K562 (cell line): Measurements from ENCODE around the gene SLC38A11. TPM values are rescaled to one million over a fixed set of nuclear protein-coding genes. Genes with fewer than 3 reads are reported as not detected.

Experiments used
- ATAC-seq: fragments of 200-7000 bp; cut with Tn5 transposase; 3 replicates; pipeline ENCODE4 v1.9.1; 2020; ENCODE audit warnings: moderate library complexity
- BruUV-seq: library from RNA; stranded (reverse); fragments of 400-500 nt; replicated peaks from 2 replicates; lab custom pipeline; 2021; lab: Mats Ljungman, UMichigan
- CTCF ChIA-PET: fragments of 300-600 bp; formaldehyde crosslinking; extraction: SDS; loops from one replicate; lab custom pipeline; 2021; ENCODE audit warnings: low intra/inter-chr PET ratio; lab: Yijun Ruan, JAX
- POLR2A ChIA-PET: fragments of 300-600, 350-650 bp; sonication (Branson Sonifier 250); formaldehyde crosslinking; extraction: SDS; loops from one replicate; lab custom pipeline; 2021; ENCODE audit warnings: antibody characterized with exemption, inconsistent platforms; lab: Yijun Ruan, JAX
- DNase-seq, 4 experiments: peaks; one replicate each; pipeline versions ENCODE4 v3.0.0 to v3.0.0-alpha.2; 2011 to 2018; ENCODE audit warnings: low spot score in 3 of 4, mixed read lengths in 3 of 4; ENCODE audit errors: extremely low read depth in 1 of 4
- FAIRE-seq: peaks from 2 replicates; lab custom pipeline; 2011; peaks lifted over from hg19 to GRCh38; lab: Jason Lieb, UNC
- H2AFZ ChIP-seq: 2 replicates; pipeline ENCODE4 v1.6.0; 2011; ENCODE audit warnings: low read depth, low read length, control low read depth, inconsistent platforms
- H3K27ac ChIP-seq: fragments of 200-600 bp; 3 replicates; pipeline ENCODE4 v1.8.0; 2011; ENCODE audit warnings: low read depth, mild to moderate bottlenecking, control low read depth, inconsistent platforms, low read length, moderate library complexity, mixed read lengths; ENCODE audit errors: extremely low read depth
- H3K27me3 ChIP-seq, 2 experiments: fragments of 300-600 bp in 1 of 2; 2 replicates in 1 of 2; 3 replicates in 1 of 2; pipeline versions ENCODE4 v1.6.0 to v1.8.0; 2011; ENCODE audit warnings: inconsistent platforms in 2 of 2, low read length in 2 of 2, mild to moderate bottlenecking in 1 of 2, mixed read lengths in 1 of 2, moderate library complexity in 1 of 2; ENCODE audit not compliant: control insufficient read depth in 2 of 2, insufficient read depth in 2 of 2
- H3K36me3 ChIP-seq: fragments of 300-600 bp; 3 replicates; pipeline ENCODE4 v1.8.0; 2011; ENCODE audit warnings: mild to moderate bottlenecking, low read length, inconsistent platforms; ENCODE audit not compliant: control insufficient read depth, insufficient read depth
- H3K4me1 ChIP-seq, 2 experiments: fragments of 200-600 bp in 1 of 2; replicated peaks in 1 of 2; 2 replicates in 1 of 2; 3 replicates in 1 of 2; pipeline versions ENCODE4 v1.5.1 to v1.8.0; 2011; ENCODE audit warnings: inconsistent platforms in 2 of 2, low read length in 2 of 2, mild to moderate bottlenecking in 1 of 2, mixed read lengths in 1 of 2, moderate library complexity in 1 of 2; ENCODE audit not compliant: control insufficient read depth in 2 of 2, insufficient read depth in 2 of 2
- H3K4me2 ChIP-seq: 2 replicates; pipeline ENCODE4 v1.6.1; 2011; ENCODE audit warnings: low read length, control low read depth, inconsistent platforms, mixed read lengths; ENCODE audit not compliant: insufficient read depth
- H3K4me3 ChIP-seq: fragments of 200-600 bp; sonication (generic), shearing (Covaris generic); 2 replicates; pipeline ENCODE4 v1.5.1; 2016; ENCODE audit warnings: control low read depth, inconsistent platforms
- H3K79me2 ChIP-seq: fragments of 200-600 bp; 3 replicates; pipeline ENCODE4 v1.8.0; 2011; ENCODE audit warnings: low read length, inconsistent platforms; ENCODE audit not compliant: control insufficient read depth, insufficient read depth
- H3K9ac ChIP-seq, 2 experiments: 2 replicates each; pipeline versions ENCODE4 v1.6.0 to v1.6.1; 2011; ENCODE audit warnings: low read depth in 2 of 2, low read length in 2 of 2, control low read depth in 1 of 2, inconsistent platforms in 1 of 2, mild to moderate bottlenecking in 1 of 2, mixed read lengths in 1 of 2; ENCODE audit not compliant: insufficient read depth in 1 of 2
- H3K9me1 ChIP-seq: one replicate; pipeline ENCODE4 v1.6.0; 2011; ENCODE audit warnings: inconsistent platforms, mild to moderate bottlenecking, low read length, moderate library complexity; ENCODE audit not compliant: control insufficient read depth, insufficient read depth
- H3K9me3 ChIP-seq: replicated peaks from 2 replicates; pipeline ENCODE4 v1.5.1; 2011; ENCODE audit warnings: low read depth, low read length, inconsistent platforms; ENCODE audit not compliant: control insufficient read depth, insufficient read depth
- H4K20me1 ChIP-seq: replicated peaks from 2 replicates; pipeline ENCODE4 v1.6.1; 2011; ENCODE audit warnings: low read length, inconsistent platforms, mixed read lengths; ENCODE audit not compliant: control insufficient read depth, insufficient read depth
- LEF1 ChIP-seq: fragments of 450-650 bp; IDR thresholded peaks from 2 replicates; pipeline ENCODE4 v1.6.1; 2016; ENCODE audit warnings: mild to moderate bottlenecking
- SIN3A ChIP-seq, 2 experiments: fragments of 150-350 bp in 1 of 2; IDR thresholded peaks; 2 replicates each; pipeline ENCODE4 v1.6.1; 2011 to 2016; ENCODE audit warnings: borderline replicate concordance in 2 of 2, low read depth in 2 of 2, low read length in 2 of 2, mild to moderate bottlenecking in 2 of 2, moderate library complexity in 2 of 2; ENCODE audit not compliant: control insufficient read depth in 1 of 2
- SREBF1 ChIP-seq: fragments of 150-350 bp; IDR thresholded peaks from 2 replicates; pipeline ENCODE4 v1.6.1; 2014; ENCODE audit warnings: antibody characterized with exemption, low read depth, low read length, borderline replicate concordance
- ZFP1 ChIP-seq: fragments of 450-650 bp; formaldehyde crosslinking; IDR thresholded peaks from 2 replicates; pipeline ENCODE4 v1.4.0; 2020; ENCODE audit warnings: mild to moderate bottlenecking, mixed read lengths
- ZHX1 ChIP-seq: fragments of 150-350 bp; conservative IDR thresholded peaks from 2 replicates; pipeline ENCODE4 v1.6.1; 2014; ENCODE audit warnings: low read length
- WGBS: fragments of 100-300 bp; shearing (Covaris generic); methylation state at CpG from one replicate; pipeline ENCODE4 v1.1.6; 2016; ENCODE audit warnings: low coverage, mixed read lengths; ENCODE audit not compliant: insufficient coverage; ENCODE audit errors: missing lambda C conversion rate; 5-methylcytosine and 5-hydroxymethylcytosine counted together
- in situ Hi-C: fragments of 300-500 bp; cut with MboI; formaldehyde crosslinking; loops from 4 replicates; pipeline ENCODE4 v1.15.0; 2018; ENCODE audit warnings: inconsistent platforms, mixed read lengths
- intact Hi-C: fragments of 100-400 bp; cut with micrococcal nuclease; formaldehyde crosslinking; loops from 2 replicates; pipeline ENCODE4 v1.14.2; 2022
- polyA plus RNA-seq, 8 experiments: library from polyadenylated mRNA; depleted of rRNA in 4 of 8; stranded (reverse) in 5 of 8; unstranded in 3 of 8; fragments of >200 nt; fragmentation: Nextera tagmentation in 2 of 8; fragmentation: Illumina TruSeq in 1 of 8; extraction: Ambion mirVana in 2 of 8; extraction: Trizol in 1 of 8; gene quantifications; 2 replicates each; pipeline versions ENCODE4 v1.2.1 to v1.2.3, GENCODE V29; 2011 to 2014; ENCODE audit warnings: inconsistent platforms in 1 of 8, missing spikeins in 1 of 8
- total RNA-seq, 7 experiments: library from RNA; depleted of rRNA in 6 of 7; stranded (reverse); fragments of >200 nt in 6 of 7; fragmentation: Illumina TruSeq in 2 of 7; extraction: Trizol in 2 of 7; gene quantifications; 2 replicates each; pipeline versions ENCODE4 v1.2.1 to v1.2.3, GENCODE V29; 2011 to 2021; ENCODE audit warnings: low replicate concordance in 1 of 7

The SLC38A11 gene
- total and polyA plus RNA-seq, 9 of the 15 experiments (the other 6 are each of a cell fraction or from before 2014, with no cell fraction given), result not detected

- 0% methylated on average over 2 of the region's 2 CpGs for WGBS
- FAIRE-seq, result no peak
Measured at GRCh38 chr2:164903951-164904350, 51.4 kb downstream of the SLC38A11 start.

GRCh38 chr2:164903204-164903603 is 52.1 kb downstream of the SLC38A11 start:
- DNase-seq, result no peak
- in situ Hi-C loops, result no loop called here
- no peak overlapping the region for H3K9ac ChIP-seq
- H2AFZ ChIP-seq, result no peak overlapping the region
- no TSS peak for BruUV-seq
- H3K9me3 ChIP-seq, result no peaks in the 10 kb centered on the region; the same call in 1 of the 2 replicates
- no peaks in the 10 kb centered on the region for H4K20me1 ChIP-seq
- H3K4me3 ChIP-seq, result no peak overlapping the region
- intact Hi-C loops, result no loop called here
- H3K4me1 ChIP-seq, result no peaks in the 10 kb centered on the region
- ChIA-PET POLR2A (no interaction called here), CTCF (no interaction called here)
- no peaks in the 10 kb centered on the region for H3K79me2 ChIP-seq
- no peak overlapping the region for H3K4me2 ChIP-seq
- H3K36me3 ChIP-seq, result no peaks in the 10 kb centered on the region
- H3K27ac ChIP-seq, result no peak overlapping the region
- TF ChIP-seq ZFP1, result 0 out of 2 replicates have a peak, but pooled peaks have one; percentile 33
- TF ChIP-seq SREBF1, result no peak
- TF ChIP-seq ZHX1, result no peak
- no peaks in the 10 kb centered on the region for H3K27me3 ChIP-seq
- no peak for FAIRE-seq
- no peak for ATAC-seq
- no peaks in the 10 kb centered on the region for H3K9me1 ChIP-seq

More at GRCh38 chr2:164903951-164904350, 51.4 kb downstream of the SLC38A11 start:
- TF ChIP-seq SIN3A (IDR thresholded peaks at IDR 0.05; ENCODE audit: borderline replicate concordance in 2 of 2, control insufficient read depth in 1 of 2, low read depth in 2 of 2, low read length in 2 of 2), result no peak
- TF ChIP-seq LEF1, result no peak
- Histone ChIP-seq H3K4me3 (no peak overlapping the region), H3K9me1 (no peaks in the 10 kb centered on the region), H3K27me3 (no peaks in the 10 kb centered on the region), H3K27ac (no peak overlapping the region), H3K9ac (no peak overlapping the region), H3K9me3 (no peaks in the 10 kb centered on the region; the same call in 1 of the 2 replicates), H4K20me1 (no peaks in the 10 kb centered on the region), H3K79me2 (no peaks in the 10 kb centered on the region), H3K4me1 (no peaks in the 10 kb centered on the region), H2AFZ (no peak overlapping the region), H3K36me3 (no peaks in the 10 kb centered on the region), H3K4me2 (no peak overlapping the region)
- no TSS peak for BruUV-seq
- ChIA-PET POLR2A (no interaction called here), CTCF (no interaction called here)
- ATAC-seq (no peak), DNase-seq (no peak)
- intact Hi-C loops, result no loop called here
- in situ Hi-C loops, result no loop called here
